ENCODE measurements around the gene KLK3. TPM values are rescaled to one million over a fixed set of nuclear protein-coding genes. Genes with fewer than 3 reads are reported as not detected.

KLK3 gene
- total RNA-seq, 1 experiment from 2014 or later = not detected

GRCh38 chr19:50837300-50837699 lies 17.4 kb upstream of the KLK3 start:
- intact Hi-C loops (cut with micrococcal nuclease; ENCODE audit: unreplicated experiment) = no loop called here

GRCh38 chr19:50838239-50838638 lies 16.5 kb upstream of the KLK3 start:
- no TSS peak for BruUV-seq (replicated peaks)
- H3K36me3 ChIP-seq (ENCODE audit: control insufficient read depth, insufficient read depth, low read length) = no peaks in the 10 kb centered on the region
- DNase-seq (ENCODE audit: low read depth, low spot score) (no peak), ATAC-seq (no peak)
- no peak overlapping the region for H3K27ac ChIP-seq (ENCODE audit: low read length)
- H3K9me3 ChIP-seq (ENCODE audit: control insufficient read depth, insufficient read depth, low read depth, low read length) = no peaks in the 10 kb centered on the region
- H3K27me3 ChIP-seq (ENCODE audit: control insufficient read depth, insufficient read depth, low read length) = no peaks in the 10 kb centered on the region
- no peak overlapping the region for H3K4me3 ChIP-seq (ENCODE audit: low read depth in 2 of 2, low read length in 2 of 2)
- in situ Hi-C loops (cut with HindIII; ENCODE audit: low pct_unique_long_range_greater_than_20kb, low sequenced_read_pairs) = no loop called here
- ChIA-PET CTCF (interaction anchor here (0.7 kb wide), 1 partner anchor 454 kb away, joined by 4 read pairs; no protein-coding TSS in a partner anchor), POLR2A (no interaction called here)
- intact Hi-C loops (cut with micrococcal nuclease; ENCODE audit: unreplicated experiment) = no loop called here
- no peaks in the 10 kb centered on the region for H3K4me1 ChIP-seq (ENCODE audit: control insufficient read depth, insufficient read depth, low read length)
- TF ChIP-seq CTCF (IDR thresholded peaks at IDR 0.05) (peak; percentile 50; the same call in 1 of the 2 replicates), SIN3A (IDR thresholded peaks at IDR 0.05; ENCODE audit: borderline replicate concordance, insufficient read depth, low read depth, low read length) (no peak), REST (IDR thresholded peaks at IDR 0.05; ENCODE audit: insufficient read depth in 1 of 2, low read depth in 2 of 2, low read length in 1 of 2) (no peak)

More at GRCh38 chr19:50837300-50837699, 17.4 kb upstream of the KLK3 start:
- BruUV-seq (replicated peaks) = no TSS peak
- in situ Hi-C loops (cut with HindIII; ENCODE audit: low pct_unique_long_range_greater_than_20kb, low sequenced_read_pairs) = no loop called here
- POLR2A ChIA-PET = no interaction called here
- no peaks in the 10 kb centered on the region for H3K36me3 ChIP-seq (ENCODE audit: control insufficient read depth, insufficient read depth, low read length)
- no peak overlapping the region for H3K27ac ChIP-seq (ENCODE audit: low read length)
- no peaks in the 10 kb centered on the region for H3K27me3 ChIP-seq (ENCODE audit: control insufficient read depth, insufficient read depth, low read length)
- H3K4me1 ChIP-seq (ENCODE audit: control insufficient read depth, insufficient read depth, low read length) = no peaks in the 10 kb centered on the region
- CTCF ChIA-PET = no interaction called here
- no peak overlapping the region for H3K4me3 ChIP-seq (ENCODE audit: low read depth in 2 of 2, low read length in 2 of 2)
- ATAC-seq (no peak), DNase-seq (ENCODE audit: low read depth, low spot score) (no peak)
- no peaks in the 10 kb centered on the region for H3K9me3 ChIP-seq (ENCODE audit: control insufficient read depth, insufficient read depth, low read depth, low read length)
- no peak for TF ChIP-seq SIN3A (IDR thresholded peaks at IDR 0.05; ENCODE audit: borderline replicate concordance, insufficient read depth, low read depth, low read length)
- TF ChIP-seq POLR2AphosphoS5 (IDR thresholded peaks at IDR 0.05; ENCODE audit: low read depth, low read length) = no peak
- TF ChIP-seq CTCF (IDR thresholded peaks at IDR 0.05) = no peak
- TF ChIP-seq REST (IDR thresholded peaks at IDR 0.05; ENCODE audit: insufficient read depth in 1 of 2, low read depth in 2 of 2, low read length in 1 of 2) = no peak
